HepG2 (cell line): ENCODE measurements around the gene ADGRL1. TPM values are rescaled to one million over a fixed set of nuclear protein-coding genes. Genes with fewer than 3 reads are reported as not detected.

Experiments used
- GPBP1L1 ChIP-seq: sonication (generic); formaldehyde crosslinking; IDR thresholded peaks from 2 replicates; pipeline ENCODE4 v1.5.0; 2020; ENCODE audit warnings: mild to moderate bottlenecking, missing genetic modification reagents
- GZF1 ChIP-seq: sonication (generic); formaldehyde crosslinking; IDR thresholded peaks from 2 replicates; pipeline ENCODE4 v1.5.1; 2020; ENCODE audit warnings: mild to moderate bottlenecking, missing genetic modification reagents
- HNF1B ChIP-seq: sonication (generic); formaldehyde crosslinking; IDR thresholded peaks from 2 replicates; pipeline ENCODE4 v1.5.1; 2020; ENCODE audit warnings: mild to moderate bottlenecking, moderate library complexity, missing genetic modification reagents
- HOXA3 ChIP-seq: sonication (generic); formaldehyde crosslinking; IDR thresholded peaks from 2 replicates; pipeline ENCODE4 v1.5.0; 2020; ENCODE audit warnings: missing genetic modification reagents
- MTA3 ChIP-seq: sonication (generic); formaldehyde crosslinking; IDR thresholded peaks from 2 replicates; pipeline ENCODE4 v1.4.0; 2020; ENCODE audit warnings: missing genetic modification reagents
- PATZ1 ChIP-seq: sonication (generic); formaldehyde crosslinking; IDR thresholded peaks from 2 replicates; pipeline ENCODE4 v1.4.0; 2020; ENCODE audit warnings: missing genetic modification reagents
- ZNF563 ChIP-seq: sonication (generic); formaldehyde crosslinking; IDR thresholded peaks from 2 replicates; pipeline ENCODE4 v1.8.0; 2022; ENCODE audit warnings: mild to moderate bottlenecking, moderate library complexity, missing genetic modification reagents
- polyA plus RNA-seq, 8 experiments: library from polyadenylated mRNA; depleted of rRNA in 3 of 8; stranded (reverse) in 7 of 8; unstranded in 1 of 8; fragments of >200 nt; fragmentation: Illumina TruSeq in 4 of 8; extraction: Trizol in 4 of 8; gene quantifications; 2 replicates each; pipeline versions ENCODE4 v1.2.1 to v1.2.3, GENCODE V29; 2011 to 2016; ENCODE audit warnings: low read depth in 4 of 8, missing spikeins in 1 of 8, mixed read lengths in 1 of 8; ENCODE audit not compliant: insufficient read depth in 1 of 8
- total RNA-seq, 5 experiments: library from RNA; depleted of rRNA; stranded (reverse); fragments of >200 nt; fragmentation: Illumina TruSeq; extraction: Trizol; gene quantifications; 2 replicates each; pipeline ENCODE4 v1.2.3, GENCODE V29; 2016; ENCODE audit warnings: low read depth in 1 of 5
- TF ChIP-seq, protein P1 (sequence below), 2 experiments: fragments of 450-650 bp in 1 of 2; sonication (generic) in 1 of 2; formaldehyde crosslinking in 1 of 2; IDR thresholded peaks; 2 replicates each; pipeline versions ENCODE4 v1.6.1 to v1.8.0; 2016 to 2022; ENCODE audit warnings: antibody characterized with exemption in 1 of 2, mild to moderate bottlenecking in 1 of 2, missing genetic modification reagents in 1 of 2
- TF ChIP-seq, protein P2 (sequence below): sonication (generic); formaldehyde crosslinking; IDR thresholded peaks from 2 replicates; pipeline ENCODE4 v1.8.1; 2023; ENCODE audit warnings: mild to moderate bottlenecking, moderate library complexity, missing genetic modification reagents

ADGRL1 gene
- total and polyA plus RNA-seq, 2 of the 13 experiments (the other 11 are each of a cell fraction or from before 2014, with no cell fraction given) = 0.49 to 1.7 TPM

DNA sequence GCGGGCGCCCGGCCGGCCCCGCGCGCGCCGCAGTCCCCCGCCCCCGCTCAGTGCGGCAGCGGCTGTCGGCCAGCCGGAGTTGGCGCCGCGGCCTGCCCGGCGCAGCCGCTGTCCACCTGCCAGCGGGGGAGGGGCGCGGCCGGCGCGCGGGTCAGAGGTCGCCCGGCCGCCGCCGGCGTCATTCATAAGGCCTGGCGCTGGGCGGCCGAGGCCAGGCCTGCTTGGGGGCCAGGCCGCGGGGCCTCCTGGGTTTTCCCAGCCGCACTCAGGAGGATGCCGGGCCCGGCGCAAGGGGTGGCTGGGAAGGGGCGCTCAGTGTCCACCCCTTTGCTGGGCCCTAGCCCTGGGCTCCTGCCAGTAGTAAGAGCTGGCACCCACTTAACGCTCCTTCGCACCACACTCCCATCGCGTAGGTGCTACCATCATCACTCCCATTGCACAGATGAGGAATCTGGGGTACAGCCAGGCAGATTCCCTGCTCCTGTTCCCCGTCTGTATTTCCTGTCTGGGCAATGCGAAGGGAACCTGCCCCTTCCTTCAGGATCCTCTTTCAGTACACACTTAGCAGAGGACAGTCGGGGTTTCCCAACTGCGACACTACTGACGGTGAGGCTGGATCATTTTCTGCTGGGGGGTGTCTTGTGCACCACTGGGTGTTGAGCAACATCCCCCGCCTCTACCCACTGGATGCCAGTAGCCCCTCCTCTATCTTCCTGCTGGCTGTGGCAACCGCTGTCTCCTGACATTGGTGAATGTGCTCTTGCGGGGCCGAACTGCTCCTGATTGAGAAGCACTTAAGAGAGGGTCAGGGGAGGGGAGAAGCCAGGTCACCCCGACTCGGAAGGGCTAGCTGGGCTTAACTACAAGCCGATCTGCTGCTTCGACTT is 87.6 kb downstream of the ADGRL1 start (continued):
- TF ChIP-seq, protein P1, sequence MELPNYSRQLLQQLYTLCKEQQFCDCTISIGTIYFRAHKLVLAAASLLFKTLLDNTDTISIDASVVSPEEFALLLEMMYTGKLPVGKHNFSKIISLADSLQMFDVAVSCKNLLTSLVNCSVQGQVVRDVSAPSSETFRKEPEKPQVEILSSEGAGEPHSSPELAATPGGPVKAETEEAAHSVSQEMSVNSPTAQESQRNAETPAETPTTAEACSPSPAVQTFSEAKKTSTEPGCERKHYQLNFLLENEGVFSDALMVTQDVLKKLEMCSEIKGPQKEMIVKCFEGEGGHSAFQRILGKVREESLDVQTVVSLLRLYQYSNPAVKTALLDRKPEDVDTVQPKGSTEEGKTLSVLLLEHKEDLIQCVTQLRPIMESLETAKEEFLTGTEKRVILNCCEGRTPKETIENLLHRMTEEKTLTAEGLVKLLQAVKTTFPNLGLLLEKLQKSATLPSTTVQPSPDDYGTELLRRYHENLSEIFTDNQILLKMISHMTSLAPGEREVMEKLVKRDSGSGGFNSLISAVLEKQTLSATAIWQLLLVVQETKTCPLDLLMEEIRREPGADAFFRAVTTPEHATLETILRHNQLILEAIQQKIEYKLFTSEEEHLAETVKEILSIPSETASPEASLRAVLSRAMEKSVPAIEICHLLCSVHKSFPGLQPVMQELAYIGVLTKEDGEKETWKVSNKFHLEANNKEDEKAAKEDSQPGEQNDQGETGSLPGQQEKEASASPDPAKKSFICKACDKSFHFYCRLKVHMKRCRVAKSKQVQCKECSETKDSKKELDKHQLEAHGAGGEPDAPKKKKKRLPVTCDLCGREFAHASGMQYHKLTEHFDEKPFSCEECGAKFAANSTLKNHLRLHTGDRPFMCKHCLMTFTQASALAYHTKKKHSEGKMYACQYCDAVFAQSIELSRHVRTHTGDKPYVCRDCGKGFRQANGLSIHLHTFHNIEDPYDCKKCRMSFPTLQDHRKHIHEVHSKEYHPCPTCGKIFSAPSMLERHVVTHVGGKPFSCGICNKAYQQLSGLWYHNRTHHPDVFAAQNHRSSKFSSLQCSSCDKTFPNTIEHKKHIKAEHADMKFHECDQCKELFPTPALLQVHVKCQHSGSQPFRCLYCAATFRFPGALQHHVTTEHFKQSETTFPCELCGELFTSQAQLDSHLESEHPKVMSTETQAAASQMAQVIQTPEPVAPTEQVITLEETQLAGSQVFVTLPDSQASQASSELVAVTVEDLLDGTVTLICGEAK (IDR thresholded peaks at IDR 0.05) = no peak
- TF ChIP-seq, protein P1 (CRISPR knock-in tag; IDR thresholded peaks at IDR 0.05) = peak; percentile 18; the same call in 1 of the 2 replicates
- TF ChIP-seq MTA3 (CRISPR knock-in tag) = no peak
- TF ChIP-seq ZNF563 (CRISPR knock-in tag) = peak; percentile 51; the same call in 1 of the 2 replicates
- TF ChIP-seq GZF1 (CRISPR knock-in tag) = peak; percentile 34; the same call in 1 of the 2 replicates
- TF ChIP-seq PATZ1 (CRISPR knock-in tag) = peak; percentile 97
- TF ChIP-seq HOXA3 = peak; percentile 15; the same call in 1 of the 2 replicates
- TF ChIP-seq GPBP1L1 (CRISPR knock-in tag) = no peak
- TF ChIP-seq, protein P2, sequence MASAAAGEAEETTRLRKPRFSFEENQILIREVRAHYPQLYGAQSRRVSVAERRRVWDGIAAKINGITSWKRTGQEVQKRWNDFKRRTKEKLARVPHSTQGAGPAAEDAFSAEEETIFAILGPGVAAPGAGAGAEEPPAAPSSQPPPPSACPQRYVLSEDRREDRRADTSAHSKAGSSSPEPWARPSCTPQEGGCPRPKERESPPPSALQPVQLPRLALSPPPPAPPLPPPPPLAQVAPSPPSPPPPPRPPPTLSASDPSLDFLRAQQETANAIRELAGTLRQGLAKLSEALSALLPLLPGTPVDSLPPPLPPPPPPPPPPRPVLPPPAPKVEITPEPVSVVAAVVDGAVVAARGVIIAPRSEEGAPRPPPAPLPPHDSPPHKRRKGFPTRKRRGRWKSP = 0 out of 2 replicates have a peak, but pooled peaks have one; percentile 41
- TF ChIP-seq HNF1B (CRISPR knock-in tag) = peak; percentile 75
